Activated T-cell treated with anti-CD3 and anti-CD28 coated beads, Interleukin-2, amount 50 U/mL, for 24 hours (primary cell): ENCODE results near the gene TDRKH.

Source experiments
- DNase-seq: peaks from one replicate; pipeline ENCODE4 v3.0.0-alpha.2; 2020
- H3K27ac Mint-ChIP-seq: 2 replicates; pipeline ENCODE4 v1.8.0; 2020; ENCODE audit warnings: mild to moderate bottlenecking, mixed read lengths
- H3K27me3 Mint-ChIP-seq: 2 replicates; pipeline ENCODE4 v1.8.0; 2020; ENCODE audit warnings: mixed read lengths
- H3K36me3 Mint-ChIP-seq: 2 replicates; pipeline ENCODE4 v1.8.0; 2020; ENCODE audit warnings: low read depth, mixed read lengths
- H3K4me1 Mint-ChIP-seq: 2 replicates; pipeline ENCODE4 v1.8.0; 2020; ENCODE audit warnings: low read depth, mixed read lengths
- H3K4me3 Mint-ChIP-seq: 2 replicates; pipeline ENCODE4 v1.8.0; 2020; ENCODE audit warnings: mild to moderate bottlenecking, moderate library complexity, mixed read lengths
- H3K9me3 Mint-ChIP-seq: 2 replicates; pipeline ENCODE4 v1.8.0; 2020; ENCODE audit warnings: mixed read lengths

TDRKH gene

GRCh38 chr1:151814971-151815545, 24.8 kb upstream of the TDRKH start:
- Mint-ChIP-seq H3K4me3 (no peak overlapping the region), H3K9me3 (no peaks in the 10 kb centered on the region), H3K27me3 (no peaks in the 10 kb centered on the region), H3K27ac (peak overlapping the region; percentile 45), H3K4me1 (peaks cover 42% of the 10 kb centered on the region), H3K36me3 (no peaks in the 10 kb centered on the region)
- no peak for DNase-seq

GRCh38 chr1:151814426-151814825, 24.1 kb upstream of the TDRKH start:
- Mint-ChIP-seq H3K9me3 (no peaks in the 10 kb centered on the region), H3K4me1 (peaks cover 36% of the 10 kb centered on the region), H3K27me3 (no peaks in the 10 kb centered on the region), H3K27ac (no peak overlapping the region), H3K4me3 (no peak overlapping the region), H3K36me3 (no peaks in the 10 kb centered on the region)
- no peak for DNase-seq

- H3K4me1 Mint-ChIP-seq = peaks cover 32% of the 10 kb centered on the region
- no peak overlapping the region for H3K27ac Mint-ChIP-seq
- no peaks in the 10 kb centered on the region for H3K9me3 Mint-ChIP-seq
- H3K27me3 Mint-ChIP-seq = no peaks in the 10 kb centered on the region
- H3K36me3 Mint-ChIP-seq = no peaks in the 10 kb centered on the region
- no peak for DNase-seq
- H3K4me3 Mint-ChIP-seq = no peak overlapping the region
Measured at GRCh38 chr1:151813271-151813977, 23.1 kb upstream of the TDRKH start.

GRCh38 chr1:151811181-151811580, 20.9 kb upstream of the TDRKH start:
- Mint-ChIP-seq H3K4me3 (no peak overlapping the region), H3K27ac (no peak overlapping the region), H3K4me1 (peaks cover 20% of the 10 kb centered on the region), H3K27me3 (no peaks in the 10 kb centered on the region), H3K36me3 (no peaks in the 10 kb centered on the region), H3K9me3 (no peaks in the 10 kb centered on the region)
- no peak for DNase-seq

- no peaks in the 10 kb centered on the region for H3K27me3 Mint-ChIP-seq
- H3K4me1 Mint-ChIP-seq = peaks cover 9% of the 10 kb centered on the region
- H3K36me3 Mint-ChIP-seq = no peaks in the 10 kb centered on the region
- H3K4me3 Mint-ChIP-seq = no peak overlapping the region
- no peaks in the 10 kb centered on the region for H3K9me3 Mint-ChIP-seq
- no peak overlapping the region for H3K27ac Mint-ChIP-seq
- DNase-seq = no peak
Measured at GRCh38 chr1:151809985-151810556, 19.8 kb upstream of the TDRKH start.

- Mint-ChIP-seq H3K9me3 (no peaks in the 10 kb centered on the region), H3K4me3 (no peak overlapping the region), H3K27me3 (no peaks in the 10 kb centered on the region), H3K36me3 (no peaks in the 10 kb centered on the region), H3K27ac (no peak overlapping the region), H3K4me1 (peaks cover 4% of the 10 kb centered on the region)
- no peak for DNase-seq
Measured at GRCh38 chr1:151809290-151809984, 19.1 kb upstream of the TDRKH start.

- H3K36me3 Mint-ChIP-seq = no peaks in the 10 kb centered on the region
- no peaks in the 10 kb centered on the region for H3K27me3 Mint-ChIP-seq
- no peak overlapping the region for H3K4me3 Mint-ChIP-seq
- peaks cover 3% of the 10 kb centered on the region for H3K4me1 Mint-ChIP-seq
- DNase-seq = no peak
- H3K9me3 Mint-ChIP-seq = no peaks in the 10 kb centered on the region
- no peak overlapping the region for H3K27ac Mint-ChIP-seq
Measured at GRCh38 chr1:151807766-151808165, 17.5 kb upstream of the TDRKH start.

GRCh38 chr1:151807131-151807530, 16.8 kb upstream of the TDRKH start:
- no peaks in the 10 kb centered on the region for H3K9me3 Mint-ChIP-seq
- no peak overlapping the region for H3K27ac Mint-ChIP-seq
- no peaks in the 10 kb centered on the region for H3K4me1 Mint-ChIP-seq
- no peak for DNase-seq
- no peaks in the 10 kb centered on the region for H3K36me3 Mint-ChIP-seq
- no peaks in the 10 kb centered on the region for H3K27me3 Mint-ChIP-seq
- no peak overlapping the region for H3K4me3 Mint-ChIP-seq

- no peaks in the 10 kb centered on the region for H3K9me3 Mint-ChIP-seq
- no peak overlapping the region for H3K4me3 Mint-ChIP-seq
- H3K27me3 Mint-ChIP-seq = no peaks in the 10 kb centered on the region
- H3K4me1 Mint-ChIP-seq = no peaks in the 10 kb centered on the region
- DNase-seq = no peak
- H3K27ac Mint-ChIP-seq = no peak overlapping the region
- H3K36me3 Mint-ChIP-seq = no peaks in the 10 kb centered on the region
Measured at GRCh38 chr1:151806170-151806569, 15.9 kb upstream of the TDRKH start.

GRCh38 chr1:151805066-151805820, 14.9 kb upstream of the TDRKH start, which contains the start of gene LINGO4:
TSS of gene LINGO4 (minus strand) at chr1:151805419. CDS start at chr1:151802704, 2,715 bp downstream.
- Mint-ChIP-seq H3K27me3 (no peaks in the 10 kb centered on the region), H3K9me3 (no peaks in the 10 kb centered on the region), H3K4me1 (peaks cover 3% of the 10 kb centered on the region), H3K4me3 (no peak within 1 kb of the TSS), H3K36me3 (no peaks in the 10 kb centered on the region), H3K27ac (no peak within 1 kb of the TSS)
- DNase-seq = no peak

- Mint-ChIP-seq H3K27ac (no peak overlapping the region), H3K27me3 (no peaks in the 10 kb centered on the region), H3K4me1 (peaks cover 3% of the 10 kb centered on the region), H3K9me3 (no peaks in the 10 kb centered on the region), H3K36me3 (no peaks in the 10 kb centered on the region), H3K4me3 (no peak overlapping the region)
- DNase-seq = no peak
Measured at GRCh38 chr1:151803915-151804314, 13.6 kb upstream of the TDRKH start.

- H3K4me1 Mint-ChIP-seq = peaks cover 3% of the 10 kb centered on the region
- no peak for DNase-seq
- no peaks in the 10 kb centered on the region for H3K27me3 Mint-ChIP-seq
- no peaks in the 10 kb centered on the region for H3K36me3 Mint-ChIP-seq
- H3K4me3 Mint-ChIP-seq = no peak overlapping the region
- H3K9me3 Mint-ChIP-seq = no peaks in the 10 kb centered on the region
- no peak overlapping the region for H3K27ac Mint-ChIP-seq
Measured at GRCh38 chr1:151803164-151803563, 12.9 kb upstream of the TDRKH start.

GRCh38 chr1:151802372-151802771, 12.1 kb upstream of the TDRKH start:
- no peaks in the 10 kb centered on the region for H3K9me3 Mint-ChIP-seq
- DNase-seq = no peak
- no peaks in the 10 kb centered on the region for H3K36me3 Mint-ChIP-seq
- peaks cover 3% of the 10 kb centered on the region for H3K4me1 Mint-ChIP-seq
- H3K27ac Mint-ChIP-seq = no peak overlapping the region
- no peak overlapping the region for H3K4me3 Mint-ChIP-seq
- no peaks in the 10 kb centered on the region for H3K27me3 Mint-ChIP-seq

GRCh38 chr1:151801846-151802245, 11.5 kb upstream of the TDRKH start:
- Mint-ChIP-seq H3K27ac (no peak overlapping the region), H3K9me3 (no peaks in the 10 kb centered on the region), H3K4me3 (no peak overlapping the region), H3K36me3 (no peaks in the 10 kb centered on the region), H3K27me3 (no peaks in the 10 kb centered on the region), H3K4me1 (peaks cover 3% of the 10 kb centered on the region)
- DNase-seq = no peak
